Endodermal cell (in vitro differentiated cells): ENCODE results near the gene SPATA2. TPM values are rescaled to one million over a fixed set of nuclear protein-coding genes. Genes with fewer than 3 reads are reported as not detected.

Source experiments
- DNase-seq: peaks from one replicate; pipeline ENCODE4 v3.0.0-alpha.2; 2017
- H3K27ac ChIP-seq: 2 replicates; pipeline ENCODE4 v1.5.1; 2013; ENCODE audit warnings: mild to moderate bottlenecking, low read depth, low read length, moderate library complexity
- H3K27me3 ChIP-seq: 2 replicates; pipeline ENCODE4 v1.6.1; 2013; ENCODE audit warnings: mild to moderate bottlenecking, low read length, moderate library complexity; ENCODE audit not compliant: insufficient read depth, control insufficient read depth, poor library complexity, severe bottlenecking
- H3K36me3 ChIP-seq: 2 replicates; pipeline ENCODE4 v1.7.0; 2013; ENCODE audit warnings: mild to moderate bottlenecking, low read length, moderate library complexity; ENCODE audit not compliant: control insufficient read depth, insufficient read depth
- H3K4me1 ChIP-seq: one replicate; pipeline ENCODE4 v1.7.0; 2013; ENCODE audit warnings: low read length; ENCODE audit not compliant: control insufficient read depth, insufficient read depth
- H3K4me3 ChIP-seq: 2 replicates; pipeline ENCODE4 v1.5.1; 2013; ENCODE audit warnings: mild to moderate bottlenecking, low read length, moderate library complexity
- H3K9ac ChIP-seq: 2 replicates; pipeline ENCODE4 v1.6.1; 2013; ENCODE audit warnings: mild to moderate bottlenecking, low read length, moderate library complexity; ENCODE audit not compliant: poor library complexity, severe bottlenecking; ENCODE audit errors: extremely low read depth
- H3K9me3 ChIP-seq: 2 replicates; pipeline ENCODE4 v1.6.1; 2013; ENCODE audit warnings: mild to moderate bottlenecking, low read length, moderate library complexity; ENCODE audit not compliant: control insufficient read depth
- H3K27ac Mint-ChIP-seq: 2 replicates; pipeline ENCODE4 v1.8.0; 2020; ENCODE audit warnings: mixed read lengths
- H3K27me3 Mint-ChIP-seq: 2 replicates; pipeline ENCODE4 v1.8.0; 2021; ENCODE audit warnings: mild to moderate bottlenecking, mixed read lengths; ENCODE audit not compliant: insufficient read depth
- H3K36me3 Mint-ChIP-seq: 2 replicates; pipeline ENCODE4 v1.8.0; 2020; ENCODE audit warnings: low read depth, mixed read lengths
- H3K4me1 Mint-ChIP-seq: 2 replicates; pipeline ENCODE4 v1.8.0; 2020; ENCODE audit warnings: mixed read lengths
- H3K4me3 Mint-ChIP-seq: 2 replicates; pipeline ENCODE4 v1.8.0; 2020; ENCODE audit warnings: mild to moderate bottlenecking, moderate library complexity, mixed read lengths
- H3K9me3 Mint-ChIP-seq: 2 replicates; pipeline ENCODE4 v1.8.0; 2020; ENCODE audit warnings: mild to moderate bottlenecking, mixed read lengths
- CTCF ChIP-seq: fragments of 200-600 bp; sonication (generic); conservative IDR thresholded peaks from 2 replicates; pipeline ENCODE4 v1.5.0; 2021; ENCODE audit warnings: antibody characterized with exemption, mild to moderate bottlenecking
- WGBS, 2 experiments: methylation state at CpG; one replicate each; pipeline versions ENCODE4 v1.1.5 to v1.1.7; 2013; ENCODE audit warnings: missing lambda C conversion rate in 2 of 2, mixed read lengths in 1 of 2; ENCODE audit not compliant: insufficient coverage in 1 of 2, insufficient read length in 1 of 2; 5-methylcytosine and 5-hydroxymethylcytosine counted together
- total RNA-seq, 2 donors: library from RNA; stranded (reverse); fragmentation: NEBNext Ultra II Directional in 1 of 2; extraction: Animal tissue kit (Norgen Biotek cat#: 25700) in 1 of 2; gene quantifications; 2 replicates in 1 of 2; 3 replicates in 1 of 2; pipeline ENCODE4 v1.2.1, GENCODE V29; 2021

Gene SPATA2
- total RNA-seq, 2 donors from 2014 or later, result 8.6 to 10.4 TPM

- H3K27ac Mint-ChIP-seq, result no peak overlapping the region
Observed at GRCh38 chr20:49870261-49870660, 45.1 kb downstream of the SPATA2 start.

GRCh38 chr20:49868964-49869363 lies 46.4 kb downstream of the SPATA2 start:
- H3K9me3 Mint-ChIP-seq, result no peaks in the 10 kb centered on the region
- H3K27ac ChIP-seq, result no peak overlapping the region
- TF ChIP-seq CTCF, result no peak
- H3K4me1 Mint-ChIP-seq, result peaks cover 13% of the 10 kb centered on the region
- no peak for DNase-seq
- no peak overlapping the region for H3K27ac Mint-ChIP-seq
- no peaks in the 10 kb centered on the region for H3K27me3 ChIP-seq
- peaks cover 6% of the 10 kb centered on the region for H3K36me3 Mint-ChIP-seq
- no peak overlapping the region for H3K4me3 ChIP-seq
- no peaks in the 10 kb centered on the region for H3K9me3 ChIP-seq
- H3K9ac ChIP-seq, result no peak overlapping the region
- no peak overlapping the region for H3K4me3 Mint-ChIP-seq
- H3K27me3 Mint-ChIP-seq, result no peaks in the 10 kb centered on the region
- no peaks in the 10 kb centered on the region for H3K4me1 ChIP-seq
- 73% methylated on average over 5 of the region's 5 CpGs; no CpG with 5 or more reads in 1 of the 2 experiments for WGBS, 2 experiments
- peaks cover 17% of the 10 kb centered on the region for H3K36me3 ChIP-seq

More at GRCh38 chr20:49870261-49870660, 45.1 kb downstream of the SPATA2 start:
- Mint-ChIP-seq H3K36me3 (peaks cover 6% of the 10 kb centered on the region), H3K4me3 (no peak overlapping the region), H3K9me3 (no peaks in the 10 kb centered on the region), H3K27me3 (no peaks in the 10 kb centered on the region), H3K4me1 (peaks cover 13% of the 10 kb centered on the region)
- H3K27me3 ChIP-seq, result no peaks in the 10 kb centered on the region
- no peaks in the 10 kb centered on the region for H3K9me3 ChIP-seq
- no peak overlapping the region for H3K4me3 ChIP-seq
- no peak overlapping the region for H3K27ac ChIP-seq
- H3K36me3 ChIP-seq, result peaks cover 21% of the 10 kb centered on the region
- no peak for DNase-seq
- 92 to 96% methylated on average over 3 to 5 of the region's 5 CpGs for WGBS, 2 experiments
- no peaks in the 10 kb centered on the region for H3K4me1 ChIP-seq
- no peak for TF ChIP-seq CTCF
- H3K9ac ChIP-seq, result no peak overlapping the region

- Histone ChIP-seq H3K9me3 (no peaks in the 10 kb centered on the region), H3K27ac (no peak overlapping the region), H3K9ac (no peak overlapping the region), H3K36me3 (peaks cover 17% of the 10 kb centered on the region), H3K4me3 (no peak overlapping the region), H3K27me3 (no peaks in the 10 kb centered on the region), H3K4me1 (no peaks in the 10 kb centered on the region)
- WGBS, 2 experiments, result 92 to 95% methylated on average over 3 of the region's 3 CpGs
- no peaks in the 10 kb centered on the region for H3K9me3 Mint-ChIP-seq
- no peak overlapping the region for H3K4me3 Mint-ChIP-seq
- H3K27ac Mint-ChIP-seq, result no peak overlapping the region
- H3K4me1 Mint-ChIP-seq, result peaks cover 13% of the 10 kb centered on the region
- peaks cover 6% of the 10 kb centered on the region for H3K36me3 Mint-ChIP-seq
- no peaks in the 10 kb centered on the region for H3K27me3 Mint-ChIP-seq
- DNase-seq, result no peak
- no peak for TF ChIP-seq CTCF
Observed at GRCh38 chr20:49868538-49868937, 46.8 kb downstream of the SPATA2 start.
